GM12865 (cell line): ENCODE results near the gene PRKD1.
"Not testable (repeated sequence)": the region's sequence is repeated elsewhere in the genome, so short reads cannot be mapped to it uniquely, and the experiment has no call there.

ENCODE experiments used
- DNase-seq: peaks from one replicate; pipeline ENCODE4 v3.0.0; 2010; ENCODE audit warnings: low read depth
- H3K4me3 ChIP-seq: 2 replicates; pipeline ENCODE4 v1.5.1; 2011; ENCODE audit warnings: mild to moderate bottlenecking, low read depth, low read length, control low read depth
- TF ChIP-seq, protein P1 (sequence below): IDR thresholded peaks from 2 replicates; pipeline ENCODE4 v1.5.1; 2011; ENCODE audit warnings: low read length, control low read depth, low read depth, inconsistent platforms; ENCODE audit not compliant: insufficient read depth; ENCODE audit errors: missing control alignments

Gene PRKD1

DNA sequence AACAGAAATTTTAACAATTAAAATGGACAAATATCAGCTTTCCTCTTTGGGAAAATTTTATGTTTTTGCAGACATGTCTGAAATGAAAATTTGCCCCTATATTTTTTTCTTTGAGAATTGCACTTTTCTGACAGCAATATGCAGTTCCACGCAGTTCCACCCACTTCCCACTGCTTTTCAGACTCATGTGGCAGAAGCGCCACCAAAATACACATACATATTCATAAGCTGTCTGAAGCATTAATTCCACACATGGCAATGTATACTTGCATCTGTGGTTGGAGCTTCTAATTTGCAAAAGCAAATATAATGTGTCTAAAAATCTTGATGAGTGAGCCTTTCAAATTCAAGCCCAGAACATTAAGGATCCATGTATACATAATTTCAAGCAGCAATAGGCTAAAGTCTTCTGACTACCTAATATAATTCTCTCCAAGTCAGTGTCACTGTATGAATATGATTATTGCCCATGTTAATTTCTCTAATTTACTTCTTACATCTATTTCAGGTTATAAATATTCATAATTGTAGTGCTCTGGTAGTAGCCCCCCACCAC, 129.5 kb downstream of the PRKD1 start:
- TF ChIP-seq, protein P1, sequence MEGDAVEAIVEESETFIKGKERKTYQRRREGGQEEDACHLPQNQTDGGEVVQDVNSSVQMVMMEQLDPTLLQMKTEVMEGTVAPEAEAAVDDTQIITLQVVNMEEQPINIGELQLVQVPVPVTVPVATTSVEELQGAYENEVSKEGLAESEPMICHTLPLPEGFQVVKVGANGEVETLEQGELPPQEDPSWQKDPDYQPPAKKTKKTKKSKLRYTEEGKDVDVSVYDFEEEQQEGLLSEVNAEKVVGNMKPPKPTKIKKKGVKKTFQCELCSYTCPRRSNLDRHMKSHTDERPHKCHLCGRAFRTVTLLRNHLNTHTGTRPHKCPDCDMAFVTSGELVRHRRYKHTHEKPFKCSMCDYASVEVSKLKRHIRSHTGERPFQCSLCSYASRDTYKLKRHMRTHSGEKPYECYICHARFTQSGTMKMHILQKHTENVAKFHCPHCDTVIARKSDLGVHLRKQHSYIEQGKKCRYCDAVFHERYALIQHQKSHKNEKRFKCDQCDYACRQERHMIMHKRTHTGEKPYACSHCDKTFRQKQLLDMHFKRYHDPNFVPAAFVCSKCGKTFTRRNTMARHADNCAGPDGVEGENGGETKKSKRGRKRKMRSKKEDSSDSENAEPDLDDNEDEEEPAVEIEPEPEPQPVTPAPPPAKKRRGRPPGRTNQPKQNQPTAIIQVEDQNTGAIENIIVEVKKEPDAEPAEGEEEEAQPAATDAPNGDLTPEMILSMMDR = no peak
- DNase-seq = no peak
- no peak overlapping the region for H3K4me3 ChIP-seq

DNA sequence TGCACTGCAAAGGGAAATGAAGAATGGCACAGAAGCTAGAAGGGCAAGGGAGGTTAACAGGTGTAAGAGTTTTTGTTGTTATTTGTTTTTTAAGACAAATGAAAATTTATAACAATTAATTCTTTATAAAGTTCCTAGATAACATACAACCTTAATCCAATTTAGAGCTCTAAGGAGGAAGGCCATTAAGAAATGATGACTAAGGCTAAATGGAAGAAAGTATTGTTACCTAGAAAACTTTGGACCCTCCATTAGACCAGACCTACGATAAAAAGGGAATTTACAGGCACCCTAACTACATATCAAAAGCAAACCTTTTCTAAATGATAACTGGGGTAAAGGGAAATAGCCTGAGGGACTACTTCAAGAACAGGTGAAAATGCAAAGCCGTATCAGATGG, 130.8 kb downstream of the PRKD1 start:
- TF ChIP-seq, protein P1 = no peak
- no peak for DNase-seq

GRCh38 chr14:29789475-29789874, 138.2 kb downstream of the PRKD1 start:
- no peak for DNase-seq
- TF ChIP-seq, protein P1 = no peak
- no peak overlapping the region for H3K4me3 ChIP-seq

More for the DNA sequence above, 130.8 kb downstream of the PRKD1 start:
- no peak overlapping the region for H3K4me3 ChIP-seq

GRCh38 chr14:29788093-29788492, 139.6 kb downstream of the PRKD1 start:
- TF ChIP-seq, protein P1 = no peak
- no peak for DNase-seq
- no peak overlapping the region for H3K4me3 ChIP-seq

- DNase-seq = no peak
- no peak overlapping the region for H3K4me3 ChIP-seq
- TF ChIP-seq, protein P1 = no peak
These were observed 144.1 kb downstream of the PRKD1 start for GRCh38 chr14:29783556-29783955.

DNA sequence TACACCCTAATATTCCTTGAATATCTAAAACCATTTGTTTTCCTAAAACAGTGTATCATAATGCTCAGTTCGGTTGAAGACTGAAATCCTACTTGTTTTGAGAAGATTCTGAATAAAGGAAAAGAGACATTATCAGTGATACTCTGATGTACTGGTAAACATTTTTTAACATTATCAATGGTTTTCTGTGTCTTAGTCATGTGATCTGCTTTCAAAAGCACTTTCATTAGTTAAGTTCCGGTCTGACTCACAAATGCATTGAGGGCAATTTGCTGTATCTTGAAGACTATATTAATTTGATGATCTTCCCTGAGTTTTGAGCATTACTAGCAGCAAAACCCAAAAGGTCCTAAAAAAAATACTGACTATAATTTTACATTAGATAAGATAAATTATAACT, 145.6 kb downstream of the PRKD1 start:
- TF ChIP-seq, protein P1 = no peak
- no peak overlapping the region for H3K4me3 ChIP-seq
- no peak for DNase-seq

- H3K4me3 ChIP-seq, DNase-seq: not testable (repeated sequence)
These were observed 150.5 kb downstream of the PRKD1 start for GRCh38 chr14:29777142-29777541.
